ENCODE data around the gene RETREG3.

RETREG3 gene

DNA sequence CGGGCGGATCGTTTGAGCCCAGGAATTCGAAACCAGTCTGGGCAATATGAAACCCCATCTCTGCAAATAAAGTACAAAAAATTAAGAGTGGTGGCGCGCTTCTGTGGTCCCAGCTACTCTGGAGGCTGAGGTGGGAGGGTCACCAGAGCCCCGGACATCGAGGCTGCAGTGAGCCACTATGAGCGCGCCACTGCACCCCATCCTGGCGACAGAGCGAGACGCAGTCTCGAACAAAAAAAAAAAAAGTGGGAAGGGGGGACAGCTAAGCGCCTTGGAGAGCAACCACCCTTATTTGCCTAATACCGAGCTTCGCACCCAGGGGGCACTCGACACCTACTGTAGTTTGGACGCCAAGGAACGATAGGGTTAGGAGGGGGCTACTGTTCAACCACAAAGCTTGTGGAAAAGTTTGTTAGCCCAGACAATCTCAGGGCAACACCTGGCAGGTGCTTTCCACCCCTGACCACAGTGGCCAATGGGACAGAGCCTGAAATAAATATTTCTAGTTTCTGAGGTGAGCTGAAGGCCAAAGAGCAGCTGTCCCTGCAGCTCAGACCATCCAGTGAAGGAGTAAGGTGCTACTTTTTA is 30.8 kb downstream of the RETREG3 start:
- TF ChIP-seq, protein P1, sequence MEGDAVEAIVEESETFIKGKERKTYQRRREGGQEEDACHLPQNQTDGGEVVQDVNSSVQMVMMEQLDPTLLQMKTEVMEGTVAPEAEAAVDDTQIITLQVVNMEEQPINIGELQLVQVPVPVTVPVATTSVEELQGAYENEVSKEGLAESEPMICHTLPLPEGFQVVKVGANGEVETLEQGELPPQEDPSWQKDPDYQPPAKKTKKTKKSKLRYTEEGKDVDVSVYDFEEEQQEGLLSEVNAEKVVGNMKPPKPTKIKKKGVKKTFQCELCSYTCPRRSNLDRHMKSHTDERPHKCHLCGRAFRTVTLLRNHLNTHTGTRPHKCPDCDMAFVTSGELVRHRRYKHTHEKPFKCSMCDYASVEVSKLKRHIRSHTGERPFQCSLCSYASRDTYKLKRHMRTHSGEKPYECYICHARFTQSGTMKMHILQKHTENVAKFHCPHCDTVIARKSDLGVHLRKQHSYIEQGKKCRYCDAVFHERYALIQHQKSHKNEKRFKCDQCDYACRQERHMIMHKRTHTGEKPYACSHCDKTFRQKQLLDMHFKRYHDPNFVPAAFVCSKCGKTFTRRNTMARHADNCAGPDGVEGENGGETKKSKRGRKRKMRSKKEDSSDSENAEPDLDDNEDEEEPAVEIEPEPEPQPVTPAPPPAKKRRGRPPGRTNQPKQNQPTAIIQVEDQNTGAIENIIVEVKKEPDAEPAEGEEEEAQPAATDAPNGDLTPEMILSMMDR (IDR thresholded peaks at IDR 0.05; ENCODE audit: insufficient read depth, low read depth, low read length, missing control alignments) = peak; percentile 79
- peak; percentile 97 for DNase-seq (ENCODE audit: low read depth)
- peak overlapping the region; percentile 79 for H3K4me3 ChIP-seq (ENCODE audit: low read depth, low read length)

DNA sequence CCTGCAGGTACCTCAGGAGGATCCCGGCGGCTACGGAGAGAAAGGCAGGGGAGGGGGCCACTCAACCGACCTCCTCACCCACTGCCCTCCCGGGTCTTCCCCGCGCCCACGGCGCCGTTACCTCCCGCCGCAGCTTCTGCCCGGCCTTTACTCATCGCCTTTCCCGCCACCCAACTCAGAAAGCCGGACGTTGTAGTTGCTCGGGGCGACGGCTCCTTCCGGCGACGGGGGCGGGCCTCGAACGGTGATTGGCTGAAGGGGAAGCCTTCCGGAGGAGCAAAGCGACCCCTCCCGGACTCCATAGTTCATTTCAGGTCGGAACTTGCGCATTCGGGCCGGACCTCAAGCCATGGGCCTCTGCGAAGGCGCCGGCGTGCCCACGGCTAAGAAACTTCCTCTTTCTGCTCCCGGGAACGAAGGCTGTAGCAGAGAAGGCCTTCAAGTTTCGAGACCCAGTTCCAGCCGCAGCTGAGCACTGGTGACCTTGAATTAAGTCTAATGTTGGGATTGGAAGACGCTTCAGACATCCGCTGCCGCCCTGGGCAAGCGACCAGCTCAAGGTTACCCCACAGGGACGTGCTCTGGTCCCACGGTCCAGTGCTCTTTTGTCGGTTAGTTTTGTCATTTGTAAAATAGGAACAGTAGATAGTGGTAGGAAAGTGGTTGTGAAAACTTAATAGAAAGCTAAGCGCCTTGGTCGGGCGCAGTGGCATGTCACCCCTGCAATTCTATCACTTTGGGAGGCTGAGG is 31.5 kb downstream of the RETREG3 start, which contains the start of gene PSMC3IP:
PSMC3IP (minus strand) TSS at position 198 of the 750 bp plus-strand sequence; CDS start at position 155, 43 bp downstream.
- DNase-seq (ENCODE audit: low read depth) = peak; percentile 97
- TF ChIP-seq, protein P1 (IDR thresholded peaks at IDR 0.05; ENCODE audit: insufficient read depth, low read depth, low read length, missing control alignments) = peak; percentile 58
- peak within 1 kb of the TSS; percentile 79 for H3K4me3 ChIP-seq (ENCODE audit: low read depth, low read length)

DNA sequence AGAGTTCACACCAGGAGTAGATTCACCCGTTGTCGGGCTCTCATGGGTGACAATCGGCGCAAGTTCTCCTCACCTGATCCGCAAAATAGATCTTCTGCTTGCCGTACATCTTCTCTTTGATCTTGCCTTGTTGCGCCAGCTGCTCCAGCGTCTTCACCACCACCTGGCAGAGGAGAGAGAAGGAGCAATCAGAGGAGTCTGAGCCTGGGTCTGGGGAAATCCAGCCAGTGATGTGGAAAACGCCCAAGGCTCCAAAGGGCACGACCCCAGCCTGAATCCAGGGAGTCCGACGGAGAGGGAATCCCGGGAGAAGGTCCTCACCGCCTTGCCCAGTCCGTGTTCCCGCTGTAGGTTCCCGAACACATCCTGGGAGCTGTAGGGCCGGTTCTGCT is 32.0 kb downstream of the RETREG3 start:
- DNase-seq (ENCODE audit: low read depth) = peak; percentile 35
- H3K4me3 ChIP-seq (ENCODE audit: low read depth, low read length) = peak overlapping the region; percentile 79
- TF ChIP-seq, protein P1 (IDR thresholded peaks at IDR 0.05; ENCODE audit: insufficient read depth, low read depth, low read length, missing control alignments) = no peak

DNA sequence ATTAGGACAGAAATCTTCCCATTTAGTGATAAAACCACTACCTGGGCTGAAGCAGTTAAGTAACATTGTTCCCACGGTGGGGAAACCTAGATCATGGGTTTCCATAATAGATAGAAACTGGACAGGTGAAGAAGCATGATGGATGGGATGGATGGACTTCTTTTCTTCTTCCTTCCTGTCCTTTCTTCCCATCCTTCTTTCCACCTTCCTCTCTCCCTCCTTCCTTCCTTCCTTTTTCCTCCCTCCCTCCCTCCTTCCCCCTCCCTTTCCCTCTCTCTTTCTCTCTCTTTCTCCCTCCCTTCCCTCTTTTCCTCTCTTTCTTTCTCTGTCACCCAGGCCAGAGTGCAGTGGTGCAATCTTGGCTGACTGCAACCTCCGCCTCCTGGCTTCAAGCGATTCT is 34.7 kb downstream of the RETREG3 start:
- TF ChIP-seq, protein P1 (IDR thresholded peaks at IDR 0.05; ENCODE audit: insufficient read depth, low read depth, low read length, missing control alignments) = no peak
- no peak overlapping the region for H3K4me3 ChIP-seq (ENCODE audit: low read depth, low read length)
- DNase-seq (ENCODE audit: low read depth) = no peak

DNA sequence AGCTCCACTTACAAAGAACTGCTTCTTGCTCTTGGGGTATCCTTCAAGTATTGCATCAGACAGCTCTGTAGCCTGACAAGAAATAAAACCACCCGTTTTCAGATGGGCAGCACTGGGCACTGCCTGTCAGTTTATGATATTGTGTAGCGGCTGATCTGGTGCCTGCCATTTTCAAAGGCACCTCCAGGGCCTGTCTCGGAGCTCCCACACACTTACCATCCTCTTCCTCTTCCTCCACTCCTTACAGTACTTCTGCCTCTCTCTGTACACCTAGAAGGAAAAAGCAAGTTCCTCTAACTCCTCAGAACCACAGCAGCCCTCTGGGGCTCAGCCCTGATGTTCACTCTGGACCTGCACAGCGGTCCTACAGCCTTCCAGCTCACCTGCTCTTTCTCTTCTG is 36.1 kb downstream of the RETREG3 start:
- no peak for DNase-seq (ENCODE audit: low read depth)
- TF ChIP-seq, protein P1 (IDR thresholded peaks at IDR 0.05; ENCODE audit: insufficient read depth, low read depth, low read length, missing control alignments) = no peak
- H3K4me3 ChIP-seq (ENCODE audit: low read depth, low read length) = no peak overlapping the region

DNA sequence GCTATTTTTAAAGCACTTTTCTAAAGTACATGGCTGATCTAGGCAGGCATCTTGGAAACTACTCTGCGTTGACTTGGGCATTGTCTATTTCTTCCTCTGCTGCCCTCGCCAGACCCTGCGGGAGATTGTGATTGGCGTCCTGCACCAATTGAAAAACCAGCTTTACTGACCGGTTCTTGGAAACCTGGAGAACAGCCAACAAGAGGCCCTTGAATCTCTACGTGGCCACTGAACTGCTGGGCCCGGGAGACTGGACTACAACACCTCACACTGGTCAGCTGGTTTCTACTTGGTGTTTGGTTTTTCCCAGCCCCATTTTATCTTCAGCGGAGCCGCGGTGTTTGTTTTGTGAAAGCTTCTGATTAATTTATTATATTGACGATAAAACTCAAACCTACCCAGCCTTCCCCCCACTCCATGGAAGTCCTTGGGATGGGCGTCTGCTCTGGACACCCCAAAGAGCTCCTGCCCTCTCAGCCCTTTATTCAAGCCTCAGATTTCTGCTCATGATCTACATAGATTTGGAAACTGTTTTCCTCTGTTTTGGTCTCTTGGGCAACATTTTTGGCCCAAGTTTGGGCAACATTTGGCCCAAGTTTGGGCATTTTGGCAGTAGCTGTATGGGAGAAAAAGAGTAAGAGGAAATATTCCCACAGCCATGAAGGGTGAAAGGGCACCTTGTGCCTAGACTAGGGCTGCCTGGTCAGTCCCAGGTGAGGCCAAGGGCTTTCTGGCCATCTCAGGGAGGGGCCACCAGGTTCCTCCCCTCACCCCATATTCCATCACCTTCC is 37.5 kb downstream of the RETREG3 start:
- no peak for DNase-seq (ENCODE audit: low read depth)
- H3K4me3 ChIP-seq (ENCODE audit: low read depth, low read length) = no peak overlapping the region
- TF ChIP-seq, protein P1 (IDR thresholded peaks at IDR 0.05; ENCODE audit: insufficient read depth, low read depth, low read length, missing control alignments) = no peak
